C4-2B (cell line): ENCODE data around the gene AURKB.

Source experiments
- H3K27ac ChIP-seq: fragments of 450-650 bp; 2 replicates; pipeline ENCODE4 v1.5.1; 2017
- CTCF ChIP-seq: fragments of 450-650 bp; conservative IDR thresholded peaks from 2 replicates; pipeline ENCODE4 v1.5.1; 2017; ENCODE audit warnings: mild to moderate bottlenecking
- ZFX ChIP-seq: fragments of 450-650 bp; IDR thresholded peaks from 2 replicates; pipeline ENCODE4 v1.6.1; 2017

AURKB gene

GRCh38 chr17:8235676-8236075 is 25.3 kb upstream of the AURKB start:
- TF ChIP-seq ZFX (no peak), CTCF (no peak)
- H3K27ac ChIP-seq, result peak overlapping the region; percentile 27; the same call in 1 of the 2 replicates

- no peak overlapping the region for H3K27ac ChIP-seq
- no peak for TF ChIP-seq ZFX
- no peak for TF ChIP-seq CTCF
Measured at GRCh38 chr17:8234361-8235270, 24.2 kb upstream of the AURKB start.

- TF ChIP-seq ZFX, result no peak
- TF ChIP-seq CTCF, result no peak
- H3K27ac ChIP-seq, result no peak overlapping the region
Measured at GRCh38 chr17:8231701-8232100, 21.3 kb upstream of the AURKB start.

GRCh38 chr17:8227238-8227581 is 16.8 kb upstream of the AURKB start:
- H3K27ac ChIP-seq, result peak overlapping the region; percentile 60
- no peak for TF ChIP-seq ZFX
- TF ChIP-seq CTCF, result no peak

GRCh38 chr17:8226536-8227237 is 16.3 kb upstream of the AURKB start:
- TF ChIP-seq CTCF (no peak), ZFX (no peak)
- H3K27ac ChIP-seq, result peak overlapping the region; percentile 60

DNA sequence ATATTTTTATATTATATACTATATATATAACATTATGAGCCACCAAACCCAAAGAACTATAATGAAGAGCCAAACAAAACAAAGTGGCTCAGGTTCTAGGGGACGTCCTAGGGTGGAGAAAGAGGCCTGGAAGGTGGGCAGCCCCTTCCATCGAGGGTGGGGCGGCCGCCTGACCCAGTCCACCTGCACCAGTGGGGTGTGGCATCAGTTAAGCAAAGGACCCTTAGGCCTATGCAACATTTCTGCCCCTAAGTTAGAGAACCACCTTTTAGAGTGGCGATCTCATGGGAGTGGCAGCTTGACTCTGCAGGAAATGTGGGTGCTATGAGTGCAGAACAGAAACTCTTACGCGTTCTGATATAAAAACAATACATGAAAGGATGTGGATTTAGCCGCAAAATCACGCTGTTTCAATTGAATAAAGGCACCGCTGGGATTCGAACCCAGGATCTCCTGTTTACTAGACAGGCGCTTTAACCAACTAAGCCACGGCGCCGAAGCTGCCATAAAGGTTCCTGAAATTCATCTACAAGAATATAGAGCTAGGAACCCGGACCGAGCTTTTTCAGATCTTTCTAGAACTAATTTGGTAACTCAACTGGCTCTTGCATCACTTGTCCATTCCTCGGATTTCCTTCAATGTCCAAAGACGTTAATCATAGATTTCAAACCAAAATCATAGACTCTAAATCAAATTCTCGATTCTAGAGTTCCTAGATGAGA is 15.6 kb upstream of the AURKB start:
- H3K27ac ChIP-seq, result peak overlapping the region; percentile 60
- no peak for TF ChIP-seq CTCF
- TF ChIP-seq ZFX, result no peak
